NB4 (cell line): ENCODE results near the gene EPS15.

Source experiments
- CTCF ChIP-seq: IDR thresholded peaks from one replicate; pipeline ENCODE4 v1.5.1; 2012; ENCODE audit warnings: low read depth, low read length
- MAX ChIP-seq: IDR thresholded peaks from 2 replicates; pipeline ENCODE4 v1.6.1; 2011; ENCODE audit warnings: low read depth, low read length
- POLR2A ChIP-seq: IDR thresholded peaks from 2 replicates; pipeline ENCODE4 v1.6.1; 2011; ENCODE audit warnings: mild to moderate bottlenecking; ENCODE audit not compliant: insufficient read length; ENCODE audit errors: extremely low read depth

- TF ChIP-seq POLR2A (no peak), CTCF (no peak), MAX (no peak)
These were observed 13.8 kb upstream of the EPS15 start for GRCh38 chr1:51532853-51533252.
